CD14-positive monocyte (primary cell): Measurements from ENCODE around the gene AOPEP. TPM values are rescaled to one million over a fixed set of nuclear protein-coding genes. Genes with fewer than 3 reads are reported as not detected.

Source experiments
- DNase-seq, 3 donors: peaks; one replicate each; pipeline ENCODE4 v3.0.0-alpha.2; 2011 to 2022
- H2AFZ ChIP-seq: 2 replicates; pipeline ENCODE4 v1.6.0; 2012; ENCODE audit warnings: mild to moderate bottlenecking, low read depth, low read length, inconsistent platforms; ENCODE audit not compliant: insufficient read depth, poor library complexity, severe bottlenecking
- H3K27ac ChIP-seq, 2 donors: 1 replicate in 1 of 2; 2 replicates in 1 of 2; pipeline ENCODE4 v1.5.1; 2012 to 2013; ENCODE audit warnings: low read length in 2 of 2, control low read depth in 1 of 2, inconsistent platforms in 1 of 2, low read depth in 1 of 2, mild to moderate bottlenecking in 1 of 2
- H3K27me3 ChIP-seq, 2 donors: one replicate each; pipeline versions ENCODE4 v1.6.0 to v1.6.1; 2011 to 2013; ENCODE audit warnings: low read length in 2 of 2; ENCODE audit not compliant: control insufficient read depth in 2 of 2, insufficient read depth in 2 of 2
- H3K36me3 ChIP-seq, 2 donors: replicated peaks in 1 of 2; 1 replicate in 1 of 2; 2 replicates in 1 of 2; pipeline versions ENCODE4 v1.5.1 to v1.6.1; 2012 to 2013; ENCODE audit warnings: low read length in 2 of 2, control low read depth in 1 of 2, inconsistent platforms in 1 of 2, mild to moderate bottlenecking in 1 of 2; ENCODE audit not compliant: insufficient read depth in 2 of 2, control insufficient read depth in 1 of 2
- H3K4me1 ChIP-seq, 2 donors: 1 replicate in 1 of 2; 2 replicates in 1 of 2; pipeline versions ENCODE4 v1.5.1 to v1.6.1; 2012 to 2013; ENCODE audit warnings: low read length in 2 of 2, control low read depth in 1 of 2, inconsistent platforms in 1 of 2, mild to moderate bottlenecking in 1 of 2, moderate library complexity in 1 of 2; ENCODE audit not compliant: insufficient read depth in 2 of 2, control insufficient read depth in 1 of 2
- H3K4me2 ChIP-seq: replicated peaks from 2 replicates; pipeline ENCODE3; 2012; ENCODE audit warnings: low read length, moderate library complexity, mild to moderate bottlenecking; ENCODE audit not compliant: poor library complexity, severe bottlenecking; ENCODE audit errors: extremely low read depth
- H3K4me3 ChIP-seq, 3 experiments: fragments of 200-600 bp in 1 of 3; sonication (generic) in 1 of 3; replicated peaks in 1 of 3; 1 replicate in 2 of 3; 2 replicates in 1 of 3; pipeline ENCODE4 v1.5.1; 2011 to 2013; ENCODE audit warnings: low read length in 3 of 3, mild to moderate bottlenecking in 3 of 3, control low read depth in 2 of 3, low read depth in 2 of 3, inconsistent platforms in 1 of 3, moderate library complexity in 1 of 3
- H3K79me2 ChIP-seq: 2 replicates; pipeline ENCODE4 v1.6.0; 2012; ENCODE audit warnings: mild to moderate bottlenecking, control low read depth, inconsistent platforms, low read length, moderate library complexity; ENCODE audit not compliant: insufficient read depth
- H3K9ac ChIP-seq: 2 replicates; pipeline ENCODE4 v1.6.0; 2017; ENCODE audit warnings: low read length, mild to moderate bottlenecking; ENCODE audit not compliant: insufficient read depth, poor library complexity, severe bottlenecking
- H3K9me3 ChIP-seq, 2 donors: replicated peaks in 1 of 2; 1 replicate in 1 of 2; 2 replicates in 1 of 2; pipeline versions ENCODE4 v1.5.1 to v1.6.1; 2012 to 2013; ENCODE audit warnings: low read length in 2 of 2, control low read depth in 1 of 2; ENCODE audit not compliant: control insufficient read depth in 1 of 2, insufficient read depth in 1 of 2
- H4K20me1 ChIP-seq: 2 replicates; pipeline ENCODE4 v1.6.0; 2012; ENCODE audit warnings: mild to moderate bottlenecking, low read length, control low read depth, moderate library complexity; ENCODE audit not compliant: insufficient read depth
- H3K27ac Mint-ChIP-seq, 7 donors: one replicate each; pipeline ENCODE4 v1.8.0; 2020; ENCODE audit warnings: mild to moderate bottlenecking in 7 of 7, mixed read lengths in 7 of 7, moderate library complexity in 6 of 7, inconsistent platforms in 2 of 7
- H3K27me3 Mint-ChIP-seq, 3 donors: one replicate each; pipeline ENCODE4 v1.8.0; 2021 to 2022; ENCODE audit warnings: low read depth in 3 of 3, mild to moderate bottlenecking in 3 of 3, mixed read lengths in 3 of 3, moderate library complexity in 3 of 3, inconsistent platforms in 1 of 3
- H3K36me3 Mint-ChIP-seq, 2 donors: one replicate each; pipeline ENCODE4 v1.8.0; 2020; ENCODE audit warnings: mixed read lengths in 2 of 2, inconsistent platforms in 1 of 2, mild to moderate bottlenecking in 1 of 2
- H3K4me1 Mint-ChIP-seq: one replicate; pipeline ENCODE4 v1.8.0; 2020; ENCODE audit warnings: mild to moderate bottlenecking, mixed read lengths
- H3K4me3 Mint-ChIP-seq, 2 donors: one replicate each; pipeline ENCODE4 v1.8.0; 2020; ENCODE audit warnings: mild to moderate bottlenecking in 2 of 2, mixed read lengths in 2 of 2, moderate library complexity in 1 of 2
- H3K9me3 Mint-ChIP-seq, 7 donors: one replicate each; pipeline ENCODE4 v1.8.0; 2020 to 2022; ENCODE audit warnings: mixed read lengths in 7 of 7, mild to moderate bottlenecking in 6 of 7, moderate library complexity in 6 of 7, inconsistent platforms in 2 of 7
- CTCF ChIP-seq: fragments of 200-600 bp; IDR thresholded peaks from one replicate; pipeline ENCODE4 v1.8.0; 2022; ENCODE audit warnings: antibody characterized with exemption, mild to moderate bottlenecking
- WGBS: methylation state at CpG from one replicate; pipeline ENCODE4 v1.1.5; 2013; ENCODE audit warnings: missing lambda C conversion rate; ENCODE audit not compliant: insufficient coverage; 5-methylcytosine and 5-hydroxymethylcytosine counted together
- intact Hi-C, 2 donors: fragments of 100-400 bp; cut with micrococcal nuclease; formaldehyde crosslinking; loops; one replicate each; pipeline versions ENCODE4 v1.15.0 to v1.15.1; 2023
- polyA plus RNA-seq, 3 donors: library from polyadenylated mRNA; depleted of rRNA in 1 of 3; unstranded in 2 of 3; stranded (reverse) in 1 of 3; fragments of 300-500 nt in 2 of 3; fragments of >200 nt in 1 of 3; fragmentation: Illumina TruSeq in 2 of 3; gene quantifications; 1 replicate in 2 of 3; 2 replicates in 1 of 3; pipeline ENCODE4 v1.2.3, GENCODE V29; 2012 to 2021

Gene AOPEP
- polyA plus RNA-seq, 3 donors: 3.0 to 4.1 (median 3.1) TPM

GRCh38 chr9:94800424-94801117, 74.1 kb downstream of the AOPEP start:
- Histone ChIP-seq H3K36me3 (peaks cover 7 to 22% of the 10 kb centered on the region in 2 donors), H2AFZ (no peak overlapping the region), H3K4me3 (no peak overlapping the region), H3K4me1 (peaks cover 7 to 11% of the 10 kb centered on the region in 2 donors), H3K79me2 (no peaks in the 10 kb centered on the region), H3K9me3 (no peaks in the 10 kb centered on the region), H3K4me2 (no peak overlapping the region), H3K27ac (no peak overlapping the region), H3K27me3 (no peaks in the 10 kb centered on the region), H4K20me1 (no peaks in the 10 kb centered on the region), H3K9ac (no peak overlapping the region)
- peak overlapping the region in 1 of 7 donors; percentile 1 for H3K27ac Mint-ChIP-seq
- H3K4me3 Mint-ChIP-seq: no peak overlapping the region
- H3K36me3 Mint-ChIP-seq: peaks cover 37 to 41% of the 10 kb centered on the region in 2 donors
- no peak for TF ChIP-seq CTCF
- H3K27me3 Mint-ChIP-seq: peaks cover 0 to under 1% (median 0%) of the 10 kb centered on the region in 3 donors
- no peaks in the 10 kb centered on the region for H3K9me3 Mint-ChIP-seq
- intact Hi-C loops: no loop called here
- WGBS: 98% methylated on average over 8 of the region's 8 CpGs
- no peak for DNase-seq
- peaks cover 10% of the 10 kb centered on the region for H3K4me1 Mint-ChIP-seq

- Mint-ChIP-seq H3K27me3 (peaks cover 0 to 1% (median 0%) of the 10 kb centered on the region in 3 donors), H3K4me3 (no peak overlapping the region)
These were observed 74.7 kb downstream of the AOPEP start for GRCh38 chr9:94801234-94801633.

More at GRCh38 chr9:94801234-94801633, 74.7 kb downstream of the AOPEP start:
- H2AFZ ChIP-seq: no peak overlapping the region
- H3K79me2 ChIP-seq: no peaks in the 10 kb centered on the region
- no peak for DNase-seq
- H3K27ac Mint-ChIP-seq: no peak overlapping the region
- intact Hi-C loops: no loop called here
- H3K9ac ChIP-seq: no peak overlapping the region
- no CpG with 5 or more reads among the region's 1 CpG for WGBS
- H3K27ac ChIP-seq: no peak overlapping the region
- no peaks in the 10 kb centered on the region for H4K20me1 ChIP-seq
- H3K9me3 ChIP-seq: no peaks in the 10 kb centered on the region
- no peak overlapping the region for H3K4me3 ChIP-seq
- TF ChIP-seq CTCF: no peak
- peaks cover 17% of the 10 kb centered on the region for H3K4me1 Mint-ChIP-seq
- H3K36me3 Mint-ChIP-seq: peaks cover 35 to 38% of the 10 kb centered on the region in 2 donors
- peaks cover 7 to 17% of the 10 kb centered on the region in 2 donors for H3K36me3 ChIP-seq
- H3K27me3 ChIP-seq: no peaks in the 10 kb centered on the region
- no peak overlapping the region for H3K4me2 ChIP-seq
- peaks cover 12 to 17% of the 10 kb centered on the region in 2 donors for H3K4me1 ChIP-seq
- H3K9me3 Mint-ChIP-seq: no peaks in the 10 kb centered on the region
